GM08714 (cell line): ENCODE measurements around the gene DAPK2.

Source experiments
- H3K4me3 ChIP-seq: fragments of 200-500 bp; sonication (Bioruptor generic); 2 replicates; pipeline ENCODE4 v1.5.1; 2014; ENCODE audit warnings: mild to moderate bottlenecking, low read length, inconsistent platforms
- ZNF274 ChIP-seq: IDR thresholded peaks from 2 replicates; pipeline ENCODE4 v1.6.1; 2012; ENCODE audit warnings: mild to moderate bottlenecking, low read depth, low read length

Gene DAPK2

DNA sequence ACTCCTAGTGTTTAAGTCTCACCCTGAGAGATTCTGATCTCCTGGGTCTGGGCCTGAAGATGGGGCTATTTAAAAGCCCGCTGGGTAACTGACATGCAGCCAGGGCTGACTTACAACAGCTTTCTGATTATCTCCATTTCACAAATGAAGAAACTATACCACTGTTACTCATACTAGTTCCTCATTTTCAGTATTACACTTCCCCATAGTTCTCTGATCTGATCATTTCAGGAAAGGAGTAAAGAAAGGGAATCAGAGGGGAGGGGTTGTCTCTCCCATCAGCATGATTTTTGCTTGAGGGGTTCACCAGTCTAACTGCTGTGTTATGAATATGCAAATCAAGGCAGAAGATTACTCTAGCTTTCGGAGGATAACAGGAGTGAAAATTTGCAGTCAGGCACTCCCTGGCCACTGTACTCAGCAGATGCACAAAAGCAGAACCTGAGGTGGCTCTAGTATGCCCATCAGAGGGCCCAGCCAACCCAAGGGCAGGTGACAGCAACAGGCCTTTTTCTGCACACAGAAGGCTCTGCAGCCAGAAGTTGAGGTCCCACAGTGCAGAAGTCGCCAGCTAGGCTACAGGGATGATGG, 59.4 kb downstream of the DAPK2 start:
- H3K4me3 ChIP-seq = no peak overlapping the region
- TF ChIP-seq ZNF274 = no peak

DNA sequence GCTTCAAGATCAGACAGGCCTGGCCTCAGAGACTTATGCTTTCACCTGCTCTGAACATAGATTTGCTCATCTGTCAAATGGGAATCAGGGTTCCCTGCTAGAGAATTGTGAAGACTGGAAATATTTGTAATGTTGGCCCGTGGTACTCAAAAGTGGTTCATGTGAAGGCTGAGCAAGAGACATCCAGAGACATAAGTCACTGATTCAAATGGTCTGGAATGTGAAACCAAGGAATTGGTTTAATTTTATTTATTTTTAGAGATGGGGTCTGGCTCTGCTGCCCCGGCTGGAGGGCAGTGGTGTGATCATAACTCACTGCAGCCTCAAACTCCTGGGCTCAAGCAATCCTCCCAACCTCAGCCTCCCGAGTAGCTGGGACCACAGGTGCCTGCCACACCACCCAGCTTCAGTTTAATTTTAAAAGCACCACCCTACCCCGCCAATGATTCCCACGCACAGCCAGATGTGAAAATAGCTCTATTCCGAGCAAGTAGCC, 60.1 kb downstream of the DAPK2 start:
- H3K4me3 ChIP-seq = no peak overlapping the region
- no peak for TF ChIP-seq ZNF274

DNA sequence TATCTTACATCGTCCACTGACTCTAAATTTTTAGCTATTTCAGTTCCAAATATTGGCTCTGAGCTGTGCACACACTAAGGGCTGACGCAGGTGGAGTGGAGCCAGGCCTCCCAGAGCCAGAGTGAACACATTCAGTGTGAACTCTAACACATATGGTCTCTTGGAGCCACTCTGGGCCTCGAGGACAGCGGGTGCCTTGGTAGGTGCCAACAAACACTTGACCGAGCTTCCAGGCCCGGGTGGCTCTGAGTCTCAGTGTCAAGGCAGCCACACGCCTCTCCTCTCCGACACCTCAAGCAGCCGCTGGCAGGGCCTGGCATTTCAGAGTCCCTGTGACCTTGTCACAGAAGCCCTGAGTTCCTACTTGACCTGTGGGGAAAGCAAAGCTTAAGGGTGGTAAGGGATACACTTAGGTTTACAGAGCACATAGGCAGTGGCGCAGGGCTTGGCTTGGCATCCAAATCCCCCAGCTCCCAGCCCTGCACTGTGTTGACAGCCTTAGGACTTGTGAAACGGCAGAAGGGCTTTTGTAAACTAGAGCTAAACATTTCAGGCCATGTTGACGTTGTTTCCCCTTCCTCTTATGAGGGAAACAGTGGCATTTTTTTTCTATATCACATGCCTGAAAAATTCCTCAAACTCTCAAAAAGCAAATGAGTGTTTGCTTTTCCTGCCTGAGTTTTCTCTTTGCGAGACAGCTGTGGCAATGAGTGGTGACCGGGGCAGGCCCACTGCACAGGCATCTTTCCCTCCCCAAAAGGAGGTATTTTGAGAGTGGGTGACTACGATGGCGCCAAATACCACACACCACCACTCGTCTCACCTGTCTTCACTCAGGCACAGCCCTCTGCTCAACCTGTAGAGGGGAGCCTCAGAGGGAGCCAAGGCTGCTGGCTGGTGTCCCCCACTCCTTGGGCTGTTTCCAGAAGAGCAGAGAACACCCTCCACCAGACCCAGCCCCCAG, 60.8 kb downstream of the DAPK2 start:
- H3K4me3 ChIP-seq = no peak overlapping the region
- no peak for TF ChIP-seq ZNF274

DNA sequence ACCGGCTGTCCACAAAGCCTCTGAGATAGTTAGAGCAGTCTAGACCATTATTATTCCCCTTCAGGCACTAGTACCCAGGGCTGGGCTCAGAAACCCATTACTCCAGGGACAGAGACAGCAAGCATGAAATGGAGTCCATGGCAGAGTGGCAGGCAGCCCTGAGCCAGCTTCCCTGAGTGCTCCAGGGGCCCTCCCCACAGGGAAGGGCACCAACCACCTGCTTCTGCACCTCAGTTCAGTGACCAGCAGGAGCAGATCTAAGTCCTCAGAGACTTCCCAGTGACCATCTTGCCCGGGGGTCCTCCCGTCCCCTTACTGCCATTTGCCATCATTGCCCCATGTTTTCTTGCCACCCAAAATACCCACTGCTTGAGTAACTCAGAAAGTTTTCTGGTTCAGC, 62.0 kb downstream of the DAPK2 start:
- no peak overlapping the region for H3K4me3 ChIP-seq
- TF ChIP-seq ZNF274 = no peak

DNA sequence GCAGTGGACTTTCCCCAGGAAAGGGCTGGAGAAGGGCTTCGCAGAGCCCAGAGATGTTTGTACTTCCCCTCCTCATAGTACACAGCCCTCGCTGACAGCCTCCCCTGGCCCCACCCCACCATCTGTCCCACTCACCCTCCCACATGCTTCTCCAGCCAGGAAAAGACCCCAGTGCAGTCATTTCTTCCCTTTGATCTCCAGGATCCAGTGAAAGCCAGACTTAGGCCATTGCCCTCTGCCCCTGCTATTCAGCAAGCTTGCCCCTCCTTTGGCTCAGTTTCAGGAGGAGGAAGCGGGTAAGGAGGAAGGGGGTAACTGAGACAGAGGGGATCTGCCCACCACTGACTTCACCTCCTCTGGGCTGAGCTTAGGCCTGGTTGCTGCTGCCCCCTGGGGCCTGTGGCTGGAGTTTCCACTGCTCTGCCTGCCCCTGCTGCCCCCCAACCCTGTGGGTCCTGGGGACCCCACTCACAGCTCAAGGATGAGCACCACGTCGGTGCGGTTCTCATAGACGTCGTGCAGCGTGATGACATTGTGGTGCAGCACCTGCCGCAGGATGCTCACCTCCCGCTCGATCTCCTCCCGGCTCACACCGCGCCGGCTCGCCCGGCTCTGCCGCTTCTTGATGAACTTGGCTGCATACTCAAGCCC, 63.1 kb downstream of the DAPK2 start:
- no peak overlapping the region for H3K4me3 ChIP-seq
- no peak for TF ChIP-seq ZNF274

DNA sequence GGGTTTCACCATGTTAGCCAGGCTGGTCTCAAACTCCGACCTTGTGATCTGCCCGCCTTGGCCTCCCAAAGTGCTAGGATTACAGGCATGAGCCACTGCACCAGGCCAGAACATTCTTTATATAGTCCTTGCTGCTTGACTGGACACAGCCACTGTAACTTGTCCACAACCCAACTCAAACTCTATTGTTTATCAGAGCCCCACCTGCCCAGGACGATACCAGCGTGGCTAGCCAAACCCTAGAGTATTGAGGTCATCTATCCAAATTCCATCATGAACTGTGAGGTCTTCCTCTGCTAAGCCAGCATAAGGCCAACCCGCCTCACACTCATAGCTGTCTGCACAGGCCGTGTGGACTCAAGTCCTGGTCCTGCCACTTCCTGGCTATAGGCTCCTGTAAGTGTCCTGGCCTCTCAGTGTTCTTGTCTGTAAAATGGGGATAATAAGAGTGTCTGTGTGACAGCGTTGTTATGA, 63.9 kb downstream of the DAPK2 start:
- TF ChIP-seq ZNF274 = no peak
- no peak overlapping the region for H3K4me3 ChIP-seq

DNA sequence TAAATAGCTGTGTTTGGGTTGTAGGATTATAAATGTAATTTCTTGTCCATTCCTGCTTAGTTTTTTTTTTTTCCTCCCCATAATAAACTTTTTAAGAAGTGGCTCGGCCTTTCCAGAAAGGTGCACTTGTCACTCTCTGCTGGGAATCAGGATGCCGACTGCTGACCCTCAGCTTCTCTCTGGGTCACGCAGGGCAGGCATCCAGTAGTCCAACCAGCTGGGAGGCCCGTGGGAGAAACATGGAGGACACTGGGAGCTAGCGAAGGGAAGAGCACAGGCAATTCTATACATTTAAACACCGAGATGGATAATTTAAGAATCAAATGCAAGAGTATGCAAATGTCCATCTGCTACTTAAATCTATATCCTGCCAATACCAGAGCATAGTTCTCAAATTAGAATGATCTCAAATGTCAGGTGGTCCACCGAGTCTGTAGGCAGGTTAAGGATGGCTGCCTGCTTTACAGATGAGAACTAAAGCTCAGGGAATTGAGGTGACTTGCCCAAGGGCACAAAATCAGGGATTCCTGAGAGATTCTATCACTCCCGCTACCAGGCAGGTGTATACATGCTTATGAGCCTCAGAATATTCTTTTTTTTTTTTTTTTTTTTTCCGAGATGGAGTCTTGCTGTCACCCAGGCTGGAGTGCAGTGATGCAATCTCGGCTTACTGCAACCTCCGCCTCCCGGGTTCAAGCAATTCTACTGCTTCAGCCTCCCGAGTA, 64.5 kb downstream of the DAPK2 start:
- TF ChIP-seq ZNF274 = no peak
- no peak overlapping the region for H3K4me3 ChIP-seq

DNA sequence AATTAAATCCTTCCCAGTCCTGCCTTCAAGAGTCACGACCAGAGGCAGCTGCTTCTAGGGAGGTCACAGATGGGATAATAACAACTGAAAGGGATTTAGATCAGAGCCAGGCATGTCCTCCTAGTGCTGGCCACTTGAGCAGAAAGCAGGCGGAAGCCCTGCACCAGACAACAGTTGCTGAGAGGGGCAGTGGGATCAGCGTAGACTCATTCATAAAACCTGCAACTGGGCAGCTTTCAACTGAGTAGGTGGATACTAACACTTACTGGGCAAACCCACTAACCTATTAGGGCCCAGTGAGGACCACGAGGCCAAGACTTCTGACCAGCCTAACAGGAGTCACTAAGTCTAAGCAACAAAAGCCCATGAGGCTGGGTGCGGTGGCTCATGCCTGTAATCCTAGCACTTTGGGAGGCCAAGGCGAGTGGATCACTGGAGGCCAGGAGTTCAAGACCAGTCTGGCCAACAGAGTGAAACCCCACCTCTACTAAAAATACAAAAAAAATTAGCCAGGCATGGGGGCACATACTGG, 67.0 kb downstream of the DAPK2 start:
- no peak overlapping the region for H3K4me3 ChIP-seq
- TF ChIP-seq ZNF274 = no peak

DNA sequence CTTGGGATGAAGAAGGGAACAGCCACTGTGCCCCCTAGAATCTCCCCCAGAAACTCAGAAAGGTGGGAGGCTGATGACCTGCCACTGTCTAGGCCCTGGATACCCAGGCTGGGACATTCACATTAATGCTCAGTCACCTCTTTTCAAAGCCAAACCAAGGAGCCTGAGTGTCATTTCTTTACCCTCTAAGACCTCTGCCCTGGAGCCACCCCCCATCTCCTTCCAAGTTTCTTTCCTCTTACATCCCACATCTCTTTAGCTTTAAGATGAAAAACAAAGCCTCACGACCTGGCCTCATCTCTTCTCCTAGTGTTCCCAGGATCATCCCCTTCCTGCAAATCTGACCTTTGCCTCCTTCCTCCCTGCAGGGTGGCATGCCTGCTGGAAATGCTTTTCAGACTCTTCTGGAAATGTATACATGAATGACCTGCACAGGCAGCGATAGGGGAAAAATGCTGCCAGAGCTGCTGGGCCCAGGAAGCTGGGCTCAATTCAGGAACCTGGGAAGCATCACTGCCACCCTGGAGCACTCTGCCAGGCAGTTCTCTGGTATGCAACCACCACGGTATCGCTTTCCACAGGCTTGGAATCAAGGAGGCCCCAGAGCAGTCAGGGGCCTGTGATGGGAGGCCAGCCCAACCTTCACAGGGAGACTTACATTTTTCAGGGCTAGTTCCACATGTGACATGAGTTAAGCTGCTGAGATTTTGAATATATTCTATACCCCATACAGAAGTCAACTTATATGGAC, 67.6 kb downstream of the DAPK2 start:
- TF ChIP-seq ZNF274 = no peak

DNA sequence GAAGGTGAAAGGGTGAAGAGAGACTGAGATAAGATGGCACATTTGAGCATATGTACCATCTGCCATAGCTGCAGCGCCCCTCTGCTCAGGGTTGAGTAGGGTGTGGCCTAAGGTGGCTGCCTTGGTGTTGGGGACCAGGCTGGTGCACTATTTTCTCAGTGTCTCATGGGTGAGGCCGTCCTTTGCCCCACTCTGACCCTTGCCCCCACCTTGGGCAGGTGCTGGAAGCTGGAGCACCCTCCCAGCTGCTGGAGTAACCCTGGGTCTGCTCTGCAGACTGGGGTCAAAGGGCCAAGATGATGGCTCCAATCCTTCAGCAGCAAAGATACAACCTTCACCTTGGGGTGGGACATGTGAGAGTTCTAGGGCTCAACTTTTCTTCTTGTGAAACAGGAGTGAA, 69.2 kb downstream of the DAPK2 start:
- no peak for TF ChIP-seq ZNF274

More for the DNA sequence above, 67.6 kb downstream of the DAPK2 start:
- H3K4me3 ChIP-seq = no peak overlapping the region

DNA sequence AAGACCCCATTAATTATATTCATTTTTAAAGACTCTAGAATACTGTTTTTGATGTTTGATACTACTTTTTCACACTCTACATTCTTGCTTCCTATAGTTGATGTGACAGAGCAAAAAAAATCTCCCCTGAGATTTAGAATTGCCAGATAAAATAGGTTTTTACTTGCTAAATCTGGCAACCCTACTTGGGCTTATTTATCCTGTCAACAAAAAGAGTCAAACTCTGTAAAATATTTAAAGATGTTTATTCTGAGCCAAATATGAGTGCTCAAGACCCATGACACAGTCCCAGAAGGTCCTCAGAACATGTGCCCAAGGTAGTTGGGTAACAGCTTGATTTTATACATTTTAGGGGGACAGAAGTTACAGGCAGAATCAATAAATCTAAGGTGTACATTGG, 72.3 kb downstream of the DAPK2 start:
- no peak overlapping the region for H3K4me3 ChIP-seq
- no peak for TF ChIP-seq ZNF274

More for the DNA sequence above, 69.2 kb downstream of the DAPK2 start:
- no peak overlapping the region for H3K4me3 ChIP-seq

DNA sequence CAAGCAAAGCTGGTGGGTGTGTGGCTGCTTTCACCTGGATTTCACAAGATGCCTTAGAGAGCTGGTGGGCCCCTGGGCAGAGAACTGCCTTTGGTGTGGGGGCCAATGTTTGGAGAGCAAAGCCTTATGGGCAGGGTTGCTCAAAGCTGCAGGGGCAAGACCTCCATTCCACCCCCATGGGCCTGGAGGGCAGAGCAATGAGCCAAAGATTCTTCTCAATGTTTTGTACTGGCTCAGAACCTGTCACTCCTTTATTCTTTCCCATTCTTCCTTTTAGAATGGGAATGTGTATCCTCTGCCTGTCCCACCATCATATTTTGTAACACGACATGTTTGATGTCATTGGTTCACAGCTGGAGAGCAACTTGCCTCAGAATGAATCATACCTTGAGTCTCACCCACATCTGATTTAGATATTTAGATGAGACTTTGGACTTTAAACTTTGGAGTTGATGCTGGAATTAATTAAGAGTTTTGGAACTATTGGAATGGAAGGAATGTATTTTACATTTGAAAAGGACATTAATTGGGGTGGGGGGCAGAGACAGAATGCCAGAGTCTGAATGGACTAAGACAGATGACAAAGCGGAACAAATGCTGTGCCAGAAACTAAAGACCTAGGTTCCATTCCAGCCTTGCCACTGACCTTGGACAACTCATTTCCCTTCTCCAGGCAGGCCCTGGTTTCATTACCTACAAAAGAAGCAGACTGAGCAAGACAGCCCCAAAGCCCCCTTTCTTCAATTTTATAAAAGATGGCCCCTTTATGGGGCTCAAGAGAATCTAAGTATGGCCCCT, 72.9 kb downstream of the DAPK2 start:
- no peak for TF ChIP-seq ZNF274
- no peak overlapping the region for H3K4me3 ChIP-seq
